ENCODE measurements around the gene CUL3. TPM values are rescaled to one million over a fixed set of nuclear protein-coding genes. Genes with fewer than 3 reads are reported as not detected.

Gene CUL3
- total RNA-seq, 2 donors from 2014 or later = 83.9 to 88.3 TPM

DNA sequence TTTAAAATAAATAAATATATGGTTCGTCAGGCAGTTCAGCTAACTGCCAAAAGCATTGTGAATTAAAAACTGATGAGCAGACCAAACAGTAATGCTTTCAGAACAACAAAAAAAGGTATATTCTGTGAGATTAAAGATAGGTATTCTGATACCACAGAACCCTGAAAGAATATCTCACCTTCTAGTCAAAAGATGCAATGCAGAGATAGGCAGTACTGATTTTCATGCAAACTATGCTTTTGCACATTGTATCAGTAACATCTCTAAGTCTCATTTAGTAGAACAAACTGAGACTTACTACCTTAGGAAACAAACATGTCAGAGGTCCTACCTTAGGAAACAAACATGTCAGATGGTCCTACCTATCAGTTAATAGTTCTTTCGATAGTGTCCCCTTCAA, 32.4 kb downstream of the CUL3 start:
- TF ChIP-seq, protein P1, sequence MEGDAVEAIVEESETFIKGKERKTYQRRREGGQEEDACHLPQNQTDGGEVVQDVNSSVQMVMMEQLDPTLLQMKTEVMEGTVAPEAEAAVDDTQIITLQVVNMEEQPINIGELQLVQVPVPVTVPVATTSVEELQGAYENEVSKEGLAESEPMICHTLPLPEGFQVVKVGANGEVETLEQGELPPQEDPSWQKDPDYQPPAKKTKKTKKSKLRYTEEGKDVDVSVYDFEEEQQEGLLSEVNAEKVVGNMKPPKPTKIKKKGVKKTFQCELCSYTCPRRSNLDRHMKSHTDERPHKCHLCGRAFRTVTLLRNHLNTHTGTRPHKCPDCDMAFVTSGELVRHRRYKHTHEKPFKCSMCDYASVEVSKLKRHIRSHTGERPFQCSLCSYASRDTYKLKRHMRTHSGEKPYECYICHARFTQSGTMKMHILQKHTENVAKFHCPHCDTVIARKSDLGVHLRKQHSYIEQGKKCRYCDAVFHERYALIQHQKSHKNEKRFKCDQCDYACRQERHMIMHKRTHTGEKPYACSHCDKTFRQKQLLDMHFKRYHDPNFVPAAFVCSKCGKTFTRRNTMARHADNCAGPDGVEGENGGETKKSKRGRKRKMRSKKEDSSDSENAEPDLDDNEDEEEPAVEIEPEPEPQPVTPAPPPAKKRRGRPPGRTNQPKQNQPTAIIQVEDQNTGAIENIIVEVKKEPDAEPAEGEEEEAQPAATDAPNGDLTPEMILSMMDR (IDR thresholded peaks at IDR 0.05) = no peak
- Histone ChIP-seq H3K27me3 (no peaks in the 10 kb centered on the region), H3K4me1 (no peaks in the 10 kb centered on the region), H3K36me3 (no peaks in the 10 kb centered on the region), H3K27ac (no peak overlapping the region), H3K9ac (ENCODE audit: low read depth in 2 of 2, low read length in 2 of 2) (no peak overlapping the region), H3K9me3 (no peaks in the 10 kb centered on the region), H3K4me3 (no peak overlapping the region)
- intact Hi-C loops (cut with DNase I) = no loop called here
- no peak for DNase-seq

DNA sequence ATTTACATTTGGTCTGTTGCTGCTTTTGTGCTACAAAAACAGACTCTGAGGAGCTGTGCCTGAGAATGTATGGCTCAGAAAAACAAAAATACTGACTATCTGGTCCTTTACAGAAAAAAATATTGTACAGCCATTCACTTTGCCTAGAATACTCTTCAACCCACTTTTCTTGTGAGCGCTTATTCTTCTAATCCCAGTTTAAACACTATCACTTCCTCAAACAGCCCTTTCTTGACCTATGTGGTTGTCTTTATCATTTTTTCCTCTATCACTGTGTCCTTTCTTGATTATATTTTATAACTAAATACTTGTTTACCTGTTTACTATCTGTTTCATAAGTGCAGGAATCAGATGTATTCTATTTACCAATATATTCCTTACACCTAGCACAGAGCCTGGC, 33.5 kb downstream of the CUL3 start:
- Histone ChIP-seq H3K27ac (no peak overlapping the region), H3K9ac (ENCODE audit: low read depth in 2 of 2, low read length in 2 of 2) (no peak overlapping the region), H3K36me3 (no peaks in the 10 kb centered on the region), H3K9me3 (no peaks in the 10 kb centered on the region), H3K4me3 (no peak overlapping the region), H3K4me1 (no peaks in the 10 kb centered on the region), H3K27me3 (no peaks in the 10 kb centered on the region)
- DNase-seq = no peak
- intact Hi-C loops (cut with DNase I) = no loop called here
- TF ChIP-seq, protein P1 (IDR thresholded peaks at IDR 0.05) = no peak

DNA sequence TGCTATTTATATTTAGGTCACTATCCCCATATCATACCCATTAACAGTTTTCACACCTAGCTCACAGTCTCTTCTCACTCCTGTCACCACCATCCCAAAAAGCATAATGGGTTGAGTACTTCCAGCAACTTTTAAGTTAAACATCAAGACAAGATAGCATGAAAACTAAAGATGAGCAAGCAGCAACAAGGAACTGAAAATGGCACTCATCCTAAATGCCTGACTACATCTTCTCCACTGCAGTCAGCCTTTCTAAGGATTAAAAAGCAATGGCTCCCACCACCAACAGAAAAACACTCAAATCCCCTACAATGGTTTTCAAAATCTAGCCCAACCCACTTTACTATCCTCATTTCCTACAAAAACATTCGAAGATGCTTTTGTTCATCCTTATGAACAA, 38.2 kb downstream of the CUL3 start:
- Histone ChIP-seq H3K4me3 (no peak overlapping the region), H3K36me3 (no peaks in the 10 kb centered on the region), H3K9me3 (no peaks in the 10 kb centered on the region), H3K4me1 (no peaks in the 10 kb centered on the region), H3K9ac (ENCODE audit: low read depth in 2 of 2, low read length in 2 of 2) (no peak overlapping the region), H3K27me3 (no peaks in the 10 kb centered on the region), H3K27ac (no peak overlapping the region)
- intact Hi-C loops (cut with DNase I) = no loop called here
- TF ChIP-seq, protein P1 (IDR thresholded peaks at IDR 0.05) = no peak
- no peak for DNase-seq

DNA sequence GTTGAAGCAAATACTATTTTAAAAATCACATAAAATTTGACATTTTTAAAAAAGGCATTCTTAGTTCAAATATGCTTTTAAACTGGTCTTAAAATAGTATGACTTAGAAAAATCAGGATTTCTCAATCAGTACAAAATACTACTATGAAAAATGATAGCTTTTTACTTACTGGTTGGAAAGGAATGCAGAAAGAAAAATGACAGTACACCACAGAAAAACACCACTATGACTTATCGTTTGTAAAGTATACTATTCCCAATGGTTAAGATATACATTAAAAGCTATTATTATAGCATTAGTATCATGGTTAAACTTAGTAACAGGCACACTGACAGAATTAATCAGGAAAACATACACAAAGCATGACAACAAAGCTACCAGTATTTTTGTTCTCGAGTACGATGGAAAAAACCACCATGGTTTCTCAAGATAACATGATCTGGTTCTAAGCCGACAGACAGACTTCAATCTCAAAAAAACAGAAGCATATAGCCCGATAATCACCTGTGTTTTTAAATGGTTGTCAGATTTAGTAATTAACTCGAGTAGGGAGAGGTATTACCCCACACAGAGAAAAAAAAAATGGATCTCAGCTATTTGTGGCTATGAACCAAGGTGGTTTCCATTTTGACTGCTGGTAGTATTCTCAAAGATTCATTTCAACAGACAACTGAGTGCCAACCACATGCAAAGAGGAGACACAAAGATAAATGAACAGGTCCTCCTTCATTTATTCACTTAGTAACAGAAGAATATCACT, 39.1 kb downstream of the CUL3 start:
- Histone ChIP-seq H3K9ac (ENCODE audit: low read depth in 2 of 2, low read length in 2 of 2) (no peak overlapping the region), H3K36me3 (no peaks in the 10 kb centered on the region), H3K9me3 (no peaks in the 10 kb centered on the region), H3K27me3 (no peaks in the 10 kb centered on the region), H3K27ac (no peak overlapping the region), H3K4me1 (no peaks in the 10 kb centered on the region), H3K4me3 (no peak overlapping the region)
- TF ChIP-seq, protein P1 (IDR thresholded peaks at IDR 0.05) = no peak
- no peak for DNase-seq
- intact Hi-C loops (cut with DNase I) = no loop called here

DNA sequence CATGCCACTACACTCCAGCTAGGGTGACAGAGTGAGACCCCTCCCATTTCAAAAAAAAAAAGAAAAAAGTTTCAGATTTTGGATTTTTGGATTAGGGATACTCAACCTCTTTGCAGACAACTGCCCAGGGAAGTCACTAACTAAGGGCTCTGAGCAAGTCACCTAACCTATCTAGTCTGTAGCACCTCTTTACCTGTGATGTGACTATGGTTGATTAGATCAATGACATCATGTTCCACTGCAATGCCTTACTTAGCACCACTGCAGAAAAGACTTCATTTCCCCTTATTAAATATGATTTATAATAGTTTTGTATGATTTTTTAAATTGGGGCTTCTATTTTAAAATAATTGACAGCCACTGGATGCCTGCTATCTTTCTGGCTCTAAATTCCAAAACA, 41.2 kb downstream of the CUL3 start:
- H3K4me1 ChIP-seq = no peaks in the 10 kb centered on the region
- intact Hi-C loops (cut with DNase I) = no loop called here
- H3K27me3 ChIP-seq = no peaks in the 10 kb centered on the region
- no peak overlapping the region for H3K4me3 ChIP-seq
- TF ChIP-seq, protein P1 (IDR thresholded peaks at IDR 0.05) = no peak
- H3K9me3 ChIP-seq = no peaks in the 10 kb centered on the region
- no peak overlapping the region for H3K9ac ChIP-seq (ENCODE audit: low read depth in 2 of 2, low read length in 2 of 2)
- no peak for DNase-seq
- no peaks in the 10 kb centered on the region for H3K36me3 ChIP-seq
- no peak overlapping the region for H3K27ac ChIP-seq

Measured in colonic mucosa (tissue), 4 donors.